ENCODE data around the gene SPTBN4.

- TF ChIP-seq, protein P1, sequence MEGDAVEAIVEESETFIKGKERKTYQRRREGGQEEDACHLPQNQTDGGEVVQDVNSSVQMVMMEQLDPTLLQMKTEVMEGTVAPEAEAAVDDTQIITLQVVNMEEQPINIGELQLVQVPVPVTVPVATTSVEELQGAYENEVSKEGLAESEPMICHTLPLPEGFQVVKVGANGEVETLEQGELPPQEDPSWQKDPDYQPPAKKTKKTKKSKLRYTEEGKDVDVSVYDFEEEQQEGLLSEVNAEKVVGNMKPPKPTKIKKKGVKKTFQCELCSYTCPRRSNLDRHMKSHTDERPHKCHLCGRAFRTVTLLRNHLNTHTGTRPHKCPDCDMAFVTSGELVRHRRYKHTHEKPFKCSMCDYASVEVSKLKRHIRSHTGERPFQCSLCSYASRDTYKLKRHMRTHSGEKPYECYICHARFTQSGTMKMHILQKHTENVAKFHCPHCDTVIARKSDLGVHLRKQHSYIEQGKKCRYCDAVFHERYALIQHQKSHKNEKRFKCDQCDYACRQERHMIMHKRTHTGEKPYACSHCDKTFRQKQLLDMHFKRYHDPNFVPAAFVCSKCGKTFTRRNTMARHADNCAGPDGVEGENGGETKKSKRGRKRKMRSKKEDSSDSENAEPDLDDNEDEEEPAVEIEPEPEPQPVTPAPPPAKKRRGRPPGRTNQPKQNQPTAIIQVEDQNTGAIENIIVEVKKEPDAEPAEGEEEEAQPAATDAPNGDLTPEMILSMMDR (conservative IDR thresholded peaks at IDR 0.05; ENCODE audit: low read depth, low read length), result no peak
- no peak for TF ChIP-seq EZH2phosphoT487 (IDR thresholded peaks at IDR 0.05; ENCODE audit: borderline replicate concordance, low read length)
Measured at GRCh38 chr19:40517248-40517647, 50.4 kb downstream of the SPTBN4 start.
